Measurements from ENCODE around the gene PLCD3. TPM values are rescaled to one million over a fixed set of nuclear protein-coding genes. Genes with fewer than 3 reads are reported as not detected.

Gene PLCD3
- total and polyA plus RNA-seq, 2 of the 4 experiments (the other 2 are of a cell fraction): 5.6 to 36.6 TPM

DNA sequence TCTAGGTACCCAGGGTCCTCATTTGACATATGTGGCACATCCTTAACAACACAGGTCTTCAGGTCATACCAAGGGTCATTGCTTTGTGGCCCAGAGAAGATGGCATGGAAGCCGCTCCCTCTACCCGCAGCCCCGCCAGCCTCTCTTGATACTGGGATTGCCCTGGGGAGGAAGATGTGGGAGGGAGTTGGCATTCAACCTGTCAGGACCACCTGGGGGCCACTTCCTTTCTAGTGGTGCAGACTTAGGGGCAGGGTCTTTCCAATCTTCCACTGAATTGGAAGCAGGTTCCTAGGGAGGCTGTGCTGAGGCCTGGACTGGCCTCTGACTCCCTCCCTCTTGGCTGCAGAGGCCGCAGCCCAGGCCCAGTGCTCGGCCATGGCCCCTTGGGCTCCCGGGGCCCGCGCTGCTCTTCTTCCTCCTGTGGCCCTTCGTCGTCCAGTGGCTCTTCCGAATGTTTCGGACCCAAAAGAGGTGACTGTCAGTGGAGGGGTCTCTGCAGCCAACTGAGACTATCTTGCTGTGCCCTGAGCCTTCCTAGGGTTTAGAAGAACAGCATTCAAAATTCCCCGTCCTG is 10.9 kb upstream of the PLCD3 start:
- peak overlapping the region; percentile 45 for H4K5ac ChIP-seq (ENCODE audit: low read depth, low read length)
- peak overlapping the region; percentile 69 for H3K27ac ChIP-seq (ENCODE audit: insufficient read depth, low read length)
- peak overlapping the region; percentile 85 for H3K14ac ChIP-seq (replicated peaks; ENCODE audit: low read depth, low read length)
- H3K36me3 ChIP-seq (ENCODE audit: control insufficient read depth, insufficient read depth, low read length): no peaks in the 10 kb centered on the region
- H2BK120ac ChIP-seq (ENCODE audit: low read depth, low read length): peak overlapping the region; percentile 68
- peak overlapping the region; percentile 98 for H2AK9ac ChIP-seq (replicated peaks; ENCODE audit: low read depth, low read length, poor library complexity)
- ATAC-seq (ENCODE audit: low read depth): no peak
- H2AFZ ChIP-seq (replicated peaks; ENCODE audit: low read length, poor library complexity): peak overlapping the region; percentile 95
- peak overlapping the region; percentile 77 for H4K91ac ChIP-seq (ENCODE audit: insufficient read depth, low read depth, low read length)
- H2BK15ac ChIP-seq (ENCODE audit: low read depth, low read length): peak overlapping the region; percentile 41; the same call in 1 of the 3 replicates
- H3K9me1 ChIP-seq (ENCODE audit: insufficient read depth, low read length): peaks cover 14% of the 10 kb centered on the region
- H3K56ac ChIP-seq (ENCODE audit: extremely low read depth, insufficient read depth, low read length): no peak overlapping the region
- dilution Hi-C loops (cut with HindIII; ENCODE audit: low sequenced_read_pairs, unreplicated experiment): no loop called here
- intact Hi-C loops (cut with micrococcal nuclease): no loop called here
- peaks cover 0 to 20% of the 10 kb centered on the region in 2 experiments; a peak in 2 of 4 replicates for H3K79me1 ChIP-seq (ENCODE audit: low read depth in 1 of 2, low read length in 2 of 2)
- no peak overlapping the region; the same call in 1 of the 2 replicates for H3K4me2 ChIP-seq (ENCODE audit: low read depth, low read length)
- H3K27me3 ChIP-seq (ENCODE audit: control insufficient read depth, insufficient read depth, low read length): no peaks in the 10 kb centered on the region
- WGBS, 2 experiments (ENCODE audit: extremely low coverage in 2 of 2, insufficient read length in 1 of 2): 67% methylated on average over 1 of the region's 13 CpGs; no CpG with 5 or more reads in 1 of the 2 experiments
- H3K4ac ChIP-seq (ENCODE audit: low read depth, low read length): peak overlapping the region; percentile 97
- peak overlapping the region; percentile 63; the same call in 1 of the 2 replicates for H3K23ac ChIP-seq (ENCODE audit: low read depth, low read length)
- no TSS peak for BruUV-seq (replicated peaks)
- H3K18ac ChIP-seq (ENCODE audit: low read depth, low read length): peak overlapping the region; percentile 14; the same call in 1 of the 2 replicates
- POLR2A ChIA-PET (ENCODE audit: unreplicated experiment): no interaction called here
- H3K9me3 ChIP-seq (ENCODE audit: control insufficient read depth, insufficient read depth, low read length): no peaks in the 10 kb centered on the region
- CTCF ChIA-PET: interaction anchor here (0.5 to 1.4 kb wide), 3 partner anchors 8 to 69 kb away, joined by 3 to 10 read pairs (median 3); partner anchors contain the start of gene ACBD4
- 0 out of 2 replicates have a peak overlapping the region, but pooled peaks have one; percentile 21 for H2BK20ac ChIP-seq (ENCODE audit: low read depth, low read length)
- in situ Hi-C loops (cut with MboI; ENCODE audit: low sequenced_read_pairs): no loop called here
- peak overlapping the region; percentile 24 for H3K9ac ChIP-seq (ENCODE audit: low read depth, low read length)
- peak overlapping the region; percentile 86 to 93; a peak in 3 of 4 replicates for H4K8ac ChIP-seq (ENCODE audit: low read depth in 2 of 2, low read length in 2 of 2)
- no peak overlapping the region for H3K4me3 ChIP-seq (ENCODE audit: insufficient read depth, low read depth, low read length)
- peaks cover 14% of the 10 kb centered on the region for H3K4me1 ChIP-seq (ENCODE audit: control insufficient read depth, insufficient read depth, low read length)
- peak overlapping the region; percentile 45 for H2BK5ac ChIP-seq (ENCODE audit: low read depth, low read length, poor library complexity, severe bottlenecking)
- H4K20me1 ChIP-seq (ENCODE audit: insufficient read depth, low read length): no peaks in the 10 kb centered on the region
- peak overlapping the region; percentile 85 for H2AK5ac ChIP-seq (ENCODE audit: low read depth, low read length)
- no peak for DNase-seq
- TF ChIP-seq RAD21 (IDR thresholded peaks at IDR 0.05; ENCODE audit: low read length): no peak
- TF ChIP-seq CHD1 (IDR thresholded peaks at IDR 0.05; ENCODE audit: low read depth, low read length): no peak
- TF ChIP-seq CEBPB (IDR thresholded peaks at IDR 0.05; ENCODE audit: low read depth, low read length): no peak
- TF ChIP-seq MAZ (IDR thresholded peaks at IDR 0.05; ENCODE audit: borderline replicate concordance, low read depth, low read length): no peak
- no peak for TF ChIP-seq RCOR1 (IDR thresholded peaks at IDR 0.05; ENCODE audit: insufficient replicate concordance, low read length)
- TF ChIP-seq SMC3 (IDR thresholded peaks at IDR 0.05; ENCODE audit: low read depth, low read length): no peak
- no peak for TF ChIP-seq POLR2A (IDR thresholded peaks at IDR 0.05; ENCODE audit: low read depth, low read length)
- TF ChIP-seq NFE2L2 (IDR thresholded peaks at IDR 0.05; ENCODE audit: low read depth, low read length): no peak
- TF ChIP-seq, protein P1, sequence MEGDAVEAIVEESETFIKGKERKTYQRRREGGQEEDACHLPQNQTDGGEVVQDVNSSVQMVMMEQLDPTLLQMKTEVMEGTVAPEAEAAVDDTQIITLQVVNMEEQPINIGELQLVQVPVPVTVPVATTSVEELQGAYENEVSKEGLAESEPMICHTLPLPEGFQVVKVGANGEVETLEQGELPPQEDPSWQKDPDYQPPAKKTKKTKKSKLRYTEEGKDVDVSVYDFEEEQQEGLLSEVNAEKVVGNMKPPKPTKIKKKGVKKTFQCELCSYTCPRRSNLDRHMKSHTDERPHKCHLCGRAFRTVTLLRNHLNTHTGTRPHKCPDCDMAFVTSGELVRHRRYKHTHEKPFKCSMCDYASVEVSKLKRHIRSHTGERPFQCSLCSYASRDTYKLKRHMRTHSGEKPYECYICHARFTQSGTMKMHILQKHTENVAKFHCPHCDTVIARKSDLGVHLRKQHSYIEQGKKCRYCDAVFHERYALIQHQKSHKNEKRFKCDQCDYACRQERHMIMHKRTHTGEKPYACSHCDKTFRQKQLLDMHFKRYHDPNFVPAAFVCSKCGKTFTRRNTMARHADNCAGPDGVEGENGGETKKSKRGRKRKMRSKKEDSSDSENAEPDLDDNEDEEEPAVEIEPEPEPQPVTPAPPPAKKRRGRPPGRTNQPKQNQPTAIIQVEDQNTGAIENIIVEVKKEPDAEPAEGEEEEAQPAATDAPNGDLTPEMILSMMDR (conservative IDR thresholded peaks at IDR 0.05; ENCODE audit: low read depth, low read length): no peak
- TF ChIP-seq MAFK (IDR thresholded peaks at IDR 0.05; ENCODE audit: low read depth, low read length): no peak
- TF ChIP-seq FOS (IDR thresholded peaks at IDR 0.05; ENCODE audit: low read depth, low read length): no peak
- TF ChIP-seq MXI1 (IDR thresholded peaks at IDR 0.05; ENCODE audit: borderline replicate concordance, low read depth, low read length): no peak
- TF ChIP-seq, protein P2, sequence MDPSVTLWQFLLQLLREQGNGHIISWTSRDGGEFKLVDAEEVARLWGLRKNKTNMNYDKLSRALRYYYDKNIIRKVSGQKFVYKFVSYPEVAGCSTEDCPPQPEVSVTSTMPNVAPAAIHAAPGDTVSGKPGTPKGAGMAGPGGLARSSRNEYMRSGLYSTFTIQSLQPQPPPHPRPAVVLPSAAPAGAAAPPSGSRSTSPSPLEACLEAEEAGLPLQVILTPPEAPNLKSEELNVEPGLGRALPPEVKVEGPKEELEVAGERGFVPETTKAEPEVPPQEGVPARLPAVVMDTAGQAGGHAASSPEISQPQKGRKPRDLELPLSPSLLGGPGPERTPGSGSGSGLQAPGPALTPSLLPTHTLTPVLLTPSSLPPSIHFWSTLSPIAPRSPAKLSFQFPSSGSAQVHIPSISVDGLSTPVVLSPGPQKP (IDR thresholded peaks at IDR 0.05; ENCODE audit: borderline replicate concordance, low read depth, low read length): no peak
- TF ChIP-seq, protein P3, sequence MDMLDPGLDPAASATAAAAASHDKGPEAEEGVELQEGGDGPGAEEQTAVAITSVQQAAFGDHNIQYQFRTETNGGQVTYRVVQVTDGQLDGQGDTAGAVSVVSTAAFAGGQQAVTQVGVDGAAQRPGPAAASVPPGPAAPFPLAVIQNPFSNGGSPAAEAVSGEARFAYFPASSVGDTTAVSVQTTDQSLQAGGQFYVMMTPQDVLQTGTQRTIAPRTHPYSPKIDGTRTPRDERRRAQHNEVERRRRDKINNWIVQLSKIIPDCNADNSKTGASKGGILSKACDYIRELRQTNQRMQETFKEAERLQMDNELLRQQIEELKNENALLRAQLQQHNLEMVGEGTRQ (IDR thresholded peaks at IDR 0.05; ENCODE audit: low read depth, low read length): no peak
- TF ChIP-seq RFX5 (IDR thresholded peaks at IDR 0.05; ENCODE audit: low read depth, low read length): no peak
